Vagina (tissue), 2 donors: ENCODE data around the gene TAF1. TPM values are rescaled to one million over a fixed set of nuclear protein-coding genes. Genes with fewer than 3 reads are reported as not detected.
"Not testable (repeated sequence)": the region's sequence is repeated elsewhere in the genome, so short reads cannot be mapped to it uniquely, and the experiment has no call there.

Experiments used
- DNase-seq, 2 donors: peaks; one replicate each; pipeline ENCODE4 v3.0.0-alpha.2; 2017; ENCODE audit errors: extremely low spot score in 2 of 2
- H3K27ac ChIP-seq: fragments of 200-600 bp; sonication (generic); one replicate; pipeline ENCODE4 v1.5.1; 2019
- H3K27me3 ChIP-seq: fragments of 200-600 bp; sonication (generic); one replicate; pipeline ENCODE4 v1.5.1; 2019
- H3K36me3 ChIP-seq, 2 donors: fragments of 200-600 bp; sonication (generic); one replicate each; pipeline ENCODE4 v1.5.1; 2017 to 2019
- H3K4me1 ChIP-seq: fragments of 200-600 bp; sonication (generic); one replicate; pipeline ENCODE4 v1.5.1; 2019
- H3K4me3 ChIP-seq, 2 donors: fragments of 200-600 bp; sonication (generic); 1 replicate in 1 of 2; 2 replicates in 1 of 2; pipeline ENCODE4 v1.5.1; 2016 to 2019
- H3K9me3 ChIP-seq: fragments of 200-600 bp; sonication (generic); one replicate; pipeline ENCODE4 v1.5.1; 2019
- CTCF ChIP-seq, 3 experiments: fragments of 450-650 bp in 2 of 3; fragments of 200-600 bp in 1 of 3; sonication (generic) in 1 of 3; IDR thresholded peaks; one replicate each; pipeline ENCODE4 v1.5.1; 2017 to 2019; ENCODE audit warnings: antibody characterized with exemption in 3 of 3, mild to moderate bottlenecking in 2 of 3, moderate library complexity in 2 of 3
- POLR2A ChIP-seq, 2 donors: fragments of 450-650 bp; IDR thresholded peaks; one replicate each; pipeline ENCODE4 v1.6.1; 2017; ENCODE audit warnings: antibody characterized with exemption in 2 of 2, mild to moderate bottlenecking in 2 of 2, moderate library complexity in 2 of 2
- POLR2AphosphoS5 ChIP-seq, 2 donors: sonication (generic); formaldehyde crosslinking; IDR thresholded peaks; one replicate each; pipeline ENCODE4 v1.9.0; 2017; ENCODE audit warnings: antibody characterized with exemption in 2 of 2, mild to moderate bottlenecking in 2 of 2, low read depth in 1 of 2; ENCODE audit not compliant: insufficient read depth in 1 of 2
- intact Hi-C: fragments of 100-400 bp; cut with DNase I; formaldehyde crosslinking; loops from one replicate; pipeline ENCODE4 v1.15.1; 2023
- total RNA-seq: library from RNA; depleted of rRNA; stranded (reverse); fragments of >200 nt; gene quantifications from one replicate; pipeline ENCODE4 v1.2.3, GENCODE V29; 2016

Gene TAF1
- total RNA-seq, 1 donor from 2014 or later, result 49.8 TPM

DNA sequence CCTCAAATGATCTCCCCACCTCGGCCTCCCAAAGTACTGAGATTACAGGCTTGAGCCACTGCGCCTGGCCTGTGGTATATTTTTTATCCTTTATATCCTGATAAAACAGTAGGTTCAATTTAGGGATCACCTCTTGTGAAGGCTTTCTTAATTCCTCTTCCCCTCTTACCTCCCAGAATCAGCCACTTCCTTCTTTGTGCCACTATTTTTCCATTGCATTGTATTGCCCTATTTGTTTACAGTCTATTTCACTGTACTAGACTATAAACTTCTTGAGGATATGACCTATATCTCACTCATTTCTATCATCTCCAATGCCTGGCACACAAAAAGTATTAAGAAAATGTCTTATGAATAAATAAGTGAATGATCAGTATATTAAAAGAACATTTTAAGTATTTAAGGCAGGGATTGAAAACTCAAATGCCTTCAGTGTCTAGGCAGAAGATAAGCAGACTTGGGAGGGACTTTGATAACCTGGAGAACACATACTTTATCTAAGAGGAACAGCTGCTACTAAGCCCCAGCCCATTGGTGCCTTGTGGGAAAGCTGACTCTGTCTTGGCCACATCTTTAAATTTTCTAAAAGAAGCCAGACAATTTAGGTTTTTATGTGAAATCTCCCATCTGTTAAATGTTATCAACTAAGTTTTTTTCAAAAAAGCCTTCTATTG, 84.4 kb downstream of the TAF1 start:
- TF ChIP-seq POLR2A (IDR thresholded peaks at IDR 0.05) (no peak), CTCF (IDR thresholded peaks at IDR 0.05) (no peak), POLR2AphosphoS5 (IDR thresholded peaks at IDR 0.05; ENCODE audit: insufficient read depth in 1 of 2, low read depth in 1 of 2) (no peak)
- H3K27ac ChIP-seq, result no peak overlapping the region
- peaks cover 0 to under 1% of the 10 kb centered on the region in 2 donors for H3K36me3 ChIP-seq
- no peaks in the 10 kb centered on the region for H3K27me3 ChIP-seq
- H3K9me3 ChIP-seq, result no peaks in the 10 kb centered on the region
- H3K4me1 ChIP-seq, result no peaks in the 10 kb centered on the region
- intact Hi-C loops, result no loop called here
- H3K4me3 ChIP-seq, result no peak overlapping the region
- DNase-seq, result no peak

DNA sequence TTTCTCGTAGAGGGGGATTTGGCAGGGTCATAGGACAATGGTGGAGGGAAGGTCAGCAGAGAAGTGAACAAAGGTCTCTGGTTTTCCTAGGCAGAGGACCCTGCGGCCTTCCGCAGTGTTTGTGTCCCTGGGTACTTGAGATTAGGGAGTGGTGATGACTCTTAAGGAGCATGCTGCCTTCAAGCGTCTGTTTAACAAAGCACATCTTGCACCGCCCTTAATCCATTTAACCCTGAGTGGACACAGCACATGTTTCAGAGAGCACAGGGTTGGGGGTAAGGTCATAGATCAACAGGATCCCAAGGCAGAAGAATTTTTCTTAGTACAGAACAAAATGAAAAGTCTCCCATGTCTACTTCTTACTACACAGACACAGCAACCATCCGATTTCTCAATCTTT, 85.4 kb downstream of the TAF1 start:
- H3K4me1 ChIP-seq, H3K36me3 ChIP-seq, H3K4me3 ChIP-seq, H3K9me3 ChIP-seq, DNase-seq, H3K27me3 ChIP-seq, intact Hi-C loops, H3K27ac ChIP-seq: not testable (repeated sequence)

GRCh38 chrX:71453056-71453455, 86.9 kb downstream of the TAF1 start:
- TF ChIP-seq CTCF (IDR thresholded peaks at IDR 0.05), result no peak
- no peak for TF ChIP-seq POLR2AphosphoS5 (IDR thresholded peaks at IDR 0.05; ENCODE audit: insufficient read depth in 1 of 2, low read depth in 1 of 2)
- no peak for TF ChIP-seq POLR2A (IDR thresholded peaks at IDR 0.05)
- no peaks in the 10 kb centered on the region for H3K4me1 ChIP-seq
- no peak overlapping the region for H3K27ac ChIP-seq
- H3K36me3 ChIP-seq, result peaks cover 0 to 7% of the 10 kb centered on the region in 2 donors
- no peak overlapping the region for H3K4me3 ChIP-seq
- intact Hi-C loops, result no loop called here
- H3K9me3 ChIP-seq, result no peaks in the 10 kb centered on the region
- no peak for DNase-seq
- H3K27me3 ChIP-seq, result no peaks in the 10 kb centered on the region

GRCh38 chrX:71454222-71454621, 88.1 kb downstream of the TAF1 start:
- Histone ChIP-seq H3K4me3 (no peak overlapping the region), H3K27me3 (no peaks in the 10 kb centered on the region), H3K27ac (no peak overlapping the region), H3K9me3 (no peaks in the 10 kb centered on the region), H3K4me1 (no peaks in the 10 kb centered on the region), H3K36me3 (peaks cover 0 to 18% of the 10 kb centered on the region in 2 donors)
- DNase-seq, result no peak
- TF ChIP-seq CTCF (IDR thresholded peaks at IDR 0.05) (no peak), POLR2AphosphoS5 (IDR thresholded peaks at IDR 0.05; ENCODE audit: insufficient read depth in 1 of 2, low read depth in 1 of 2) (no peak), POLR2A (IDR thresholded peaks at IDR 0.05) (no peak)
- intact Hi-C loops, result no loop called here

DNA sequence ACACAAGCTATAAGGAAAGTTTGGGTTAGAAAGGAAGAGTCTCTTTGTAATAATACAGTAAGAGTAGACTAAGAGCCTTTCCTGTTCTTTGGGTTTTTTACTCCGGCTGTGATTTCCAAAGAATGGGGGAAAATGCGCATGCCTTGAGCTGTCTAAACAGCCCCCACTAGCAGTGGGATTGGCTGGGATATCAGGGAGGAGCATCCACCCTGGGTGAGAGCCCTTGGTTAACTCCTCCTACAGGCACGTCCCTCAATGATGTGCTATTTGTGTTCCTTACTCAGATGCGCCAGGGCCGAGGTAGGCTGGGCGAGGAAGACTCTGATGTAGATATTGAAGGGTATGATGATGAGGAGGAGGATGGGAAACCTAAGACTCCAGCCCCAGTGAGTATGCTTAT, 92.7 kb downstream of the TAF1 start:
- intact Hi-C loops, result no loop called here
- Histone ChIP-seq H3K27ac (no peak overlapping the region), H3K36me3 (peaks cover 0 to 35% of the 10 kb centered on the region in 2 donors), H3K27me3 (no peaks in the 10 kb centered on the region), H3K4me1 (no peaks in the 10 kb centered on the region), H3K9me3 (no peaks in the 10 kb centered on the region), H3K4me3 (no peak overlapping the region)
- no peak for DNase-seq
- TF ChIP-seq POLR2AphosphoS5 (IDR thresholded peaks at IDR 0.05; ENCODE audit: insufficient read depth in 1 of 2, low read depth in 1 of 2) (no peak), POLR2A (IDR thresholded peaks at IDR 0.05) (no peak), CTCF (IDR thresholded peaks at IDR 0.05) (no peak)
